ENCODE data around the gene HSD17B1. TPM values are rescaled to one million over a fixed set of nuclear protein-coding genes. Genes with fewer than 3 reads are reported as not detected.

Gene HSD17B1
- total and polyA plus RNA-seq, 2 donors (not counting 3 experiments of a cell fraction or from before 2014, with no cell fraction given) = 0.22 to 1.0 TPM

- H3K9ac ChIP-seq (replicated peaks; ENCODE audit: extremely low read depth, insufficient read depth, low read length) = no peak overlapping the region
- H3K4me1 ChIP-seq (ENCODE audit: control insufficient read depth, extremely low read depth, insufficient read depth, low read length) = peaks cover 31% of the 10 kb centered on the region
- intact Hi-C loops (cut with micrococcal nuclease) (no loop called here), dilution Hi-C loops (cut with MboI; ENCODE audit: extremely low pct_ligation_motif_present, low sequenced_read_pairs) (no loop called here)
- no peaks in the 10 kb centered on the region for H3K9me1 ChIP-seq (replicated peaks; ENCODE audit: control insufficient read depth, extremely low read depth, insufficient read depth, low read length)
- no peaks in the 10 kb centered on the region for H3K9me3 ChIP-seq (replicated peaks; ENCODE audit: control insufficient read depth, insufficient read depth, low read length)
- CTCF ChIA-PET = interaction anchor here (5.4 kb wide), 1 partner anchor 11 kb away, joined by 38 read pairs; the partner anchor contains the start of gene PSMC3IP
- H3K27me3 ChIP-seq (ENCODE audit: control insufficient read depth in 2 of 2, insufficient read depth in 2 of 2, low read length in 2 of 2) = no peaks in the 10 kb centered on the region
- H3K79me2 ChIP-seq (ENCODE audit: control insufficient read depth, insufficient read depth, low read length) = peaks cover 35% of the 10 kb centered on the region
- H3K27ac ChIP-seq (ENCODE audit: insufficient read depth, low read depth, low read length) = no peak overlapping the region
- peaks cover 15 to 37% of the 10 kb centered on the region in 2 experiments for H3K36me3 ChIP-seq (ENCODE audit: control insufficient read depth in 2 of 2, extremely low read depth in 1 of 2, insufficient read depth in 2 of 2, low read length in 2 of 2)
- H4K20me1 ChIP-seq (replicated peaks; ENCODE audit: control insufficient read depth, extremely low read depth, insufficient read depth, low read length) = no peaks in the 10 kb centered on the region
- FAIRE-seq = no peak
- no peak for DNase-seq (ENCODE audit: low read depth, low spot score)
- POLR2A ChIA-PET = no interaction called here
- H3K4me3 ChIP-seq (replicated peaks in 1 of 3; ENCODE audit: insufficient read depth in 1 of 3, low read depth in 1 of 3, low read length in 3 of 3) = peak overlapping the region in 1 of 3 experiments; percentile 70
- TF ChIP-seq FOS (IDR thresholded peaks at IDR 0.05; ENCODE audit: borderline replicate concordance, insufficient read depth, low read length) (no peak), POLR2A (IDR thresholded peaks at IDR 0.05; ENCODE audit: low read depth, low read length) (no peak), GATA2 (IDR thresholded peaks at IDR 0.05; ENCODE audit: insufficient read depth, insufficient read length, low read depth, low read length) (no peak), EZH2 (IDR thresholded peaks at IDR 0.05; ENCODE audit: borderline replicate concordance, low read depth, low read length, severe bottlenecking) (no peak), POLR2AphosphoS5 (IDR thresholded peaks at IDR 0.05; ENCODE audit: insufficient read depth, low read depth, low read length) (no peak), MYC (IDR thresholded peaks at IDR 0.05; ENCODE audit: low read depth, low read length) (no peak), JUN (IDR thresholded peaks at IDR 0.05; ENCODE audit: borderline replicate concordance, insufficient read depth, insufficient read length, low read depth) (no peak), CTCF (IDR thresholded peaks at IDR 0.05; ENCODE audit: extremely low read depth in 1 of 2, insufficient read depth in 1 of 2, low read depth in 1 of 2, low read length in 2 of 2) (no peak), MAX (IDR thresholded peaks at IDR 0.05; ENCODE audit: insufficient read depth, insufficient read length) (no peak)
- BruUV-seq (replicated peaks) = no TSS peak
- peak overlapping the region; percentile 76 for H2AFZ ChIP-seq (ENCODE audit: low read depth, low read length)
- peak overlapping the region; percentile 30 for H3K4me2 ChIP-seq (ENCODE audit: insufficient read depth, low read length)
These were observed 13.6 kb downstream of the HSD17B1 start for GRCh38 chr17:42566215-42566882.
